Prostate gland (tissue), 2 donors: Measurements from ENCODE around the gene FBXO40. TPM values are rescaled to one million over a fixed set of nuclear protein-coding genes. Genes with fewer than 3 reads are reported as not detected.

Experiments
- DNase-seq: peaks from one replicate; pipeline ENCODE4 v3.0.0-alpha.2; 2019; ENCODE audit warnings: low spot score
- H3K27ac ChIP-seq, 2 donors: fragments of 200-600 bp; sonication (generic); 2 replicates each; pipeline ENCODE4 v1.5.1; 2017 to 2019
- H3K27me3 ChIP-seq: fragments of 200-600 bp; sonication (generic); replicated peaks from 2 replicates; pipeline ENCODE4 v1.5.1; 2019; ENCODE audit not compliant: insufficient read depth
- H3K36me3 ChIP-seq, 2 donors: fragments of 200-600 bp; sonication (generic); 1 replicate in 1 of 2; 2 replicates in 1 of 2; pipeline versions ENCODE4 v1.5.1 to v1.8.1; 2017 to 2019
- H3K4me1 ChIP-seq: fragments of 200-600 bp; sonication (generic); replicated peaks from 2 replicates; pipeline ENCODE4 v1.5.1; 2019
- H3K4me3 ChIP-seq, 2 donors: fragments of 200-600 bp; sonication (generic); 2 replicates each; pipeline ENCODE4 v1.5.1; 2017 to 2019
- H3K9me3 ChIP-seq: fragments of 200-600 bp; sonication (generic); 2 replicates; pipeline ENCODE4 v1.5.1; 2017
- CTCF ChIP-seq, 4 experiments: fragments of 200-600 bp in 2 of 4; fragments of 450-650 bp in 2 of 4; sonication (generic) in 2 of 4; IDR thresholded peaks; 1 replicate in 3 of 4; 2 replicates in 1 of 4; pipeline ENCODE4 v1.5.1; 2016 to 2019; ENCODE audit warnings: antibody characterized with exemption in 4 of 4, mild to moderate bottlenecking in 2 of 4, moderate library complexity in 2 of 4
- POLR2A ChIP-seq: fragments of 450-650 bp; IDR thresholded peaks from one replicate; pipeline ENCODE4 v1.6.1; 2016; ENCODE audit warnings: antibody characterized with exemption, mild to moderate bottlenecking
- POLR2AphosphoS5 ChIP-seq: sonication (generic); formaldehyde crosslinking; IDR thresholded peaks from one replicate; pipeline ENCODE4 v1.6.1; 2017; ENCODE audit warnings: antibody characterized with exemption
- WGBS: methylation state at CpG from one replicate; pipeline ENCODE4 v1.1.5; 2018; 5-methylcytosine and 5-hydroxymethylcytosine counted together
- intact Hi-C: fragments of 100-400 bp; cut with DNase I; formaldehyde crosslinking; loops from one replicate; pipeline ENCODE4 v1.14.2; 2022
- total RNA-seq, 2 donors: library from RNA; depleted of rRNA; stranded (reverse); fragments of >200 nt; gene quantifications; one replicate each; pipeline ENCODE4 v1.1.0, GENCODE V29; 2016

FBXO40 gene
- total RNA-seq, 2 donors from 2014 or later, result 0.18 to 0.68 TPM

GRCh38 chr3:121606106-121606505 lies 12.9 kb downstream of the FBXO40 start:
- Histone ChIP-seq H3K9me3 (no peaks in the 10 kb centered on the region), H3K4me3 (no peak overlapping the region), H3K27ac (no peak overlapping the region), H3K4me1 (no peaks in the 10 kb centered on the region), H3K27me3 (no peaks in the 10 kb centered on the region), H3K36me3 (no peaks in the 10 kb centered on the region)
- 93% methylated on average over 4 of the region's 4 CpGs for WGBS
- intact Hi-C loops, result no loop called here
- no peak for DNase-seq
- TF ChIP-seq POLR2AphosphoS5, result no peak
- no peak for TF ChIP-seq POLR2A
- TF ChIP-seq CTCF (IDR thresholded peaks at IDR 0.05), result no peak

DNA sequence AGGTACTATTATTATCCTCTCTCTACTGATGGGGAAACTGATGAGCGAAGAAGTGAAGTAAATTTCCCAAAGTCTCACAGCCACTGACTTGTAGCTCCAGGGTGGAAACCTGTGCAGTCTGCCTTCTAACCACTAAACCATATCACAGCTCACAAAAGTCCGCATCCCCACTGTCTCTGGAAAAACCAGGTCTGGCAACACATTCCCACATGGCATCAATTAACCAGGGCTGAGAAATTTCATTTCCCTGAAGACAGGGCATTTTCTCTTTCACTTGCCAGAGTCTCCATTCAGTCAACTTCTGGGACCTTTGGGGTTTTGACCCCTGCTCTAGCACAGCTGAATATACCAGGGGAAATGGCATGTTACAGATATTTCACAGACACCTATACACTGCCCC lies 26.5 kb downstream of the FBXO40 start:
- intact Hi-C loops, result no loop called here

DNA sequence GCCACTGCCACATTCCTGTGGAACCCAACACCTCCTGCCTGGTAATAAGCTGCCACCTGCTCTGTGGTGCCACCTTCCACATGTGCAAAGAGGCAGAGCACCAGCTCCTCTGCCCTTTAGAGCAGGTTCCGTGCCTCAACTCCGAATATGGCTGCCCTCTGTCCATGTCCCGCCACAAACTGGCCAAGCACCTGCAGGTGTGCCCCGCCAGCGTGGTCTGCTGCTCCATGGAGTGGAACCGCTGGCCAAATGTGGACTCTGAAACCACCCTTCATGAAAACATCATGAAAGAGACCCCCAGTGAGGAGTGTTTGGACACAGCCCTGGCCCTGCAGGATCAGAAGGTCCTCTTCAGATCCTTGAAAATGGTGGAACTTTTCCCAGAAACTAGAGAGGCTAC lies 28.3 kb downstream of the FBXO40 start:
- intact Hi-C loops, result no loop called here
- Histone ChIP-seq H3K4me1 (no peaks in the 10 kb centered on the region), H3K36me3 (no peaks in the 10 kb centered on the region), H3K27me3 (no peaks in the 10 kb centered on the region), H3K9me3 (no peaks in the 10 kb centered on the region), H3K4me3 (no peak overlapping the region), H3K27ac (no peak overlapping the region)
- TF ChIP-seq POLR2AphosphoS5 (no peak), POLR2A (no peak), CTCF (IDR thresholded peaks at IDR 0.05) (no peak)
- 97% methylated on average over 6 of the region's 6 CpGs for WGBS
- DNase-seq, result no peak

More for the DNA sequence above, 26.5 kb downstream of the FBXO40 start:
- H3K4me3 ChIP-seq, result no peak overlapping the region
- DNase-seq, result no peak
- no peaks in the 10 kb centered on the region for H3K9me3 ChIP-seq
- no peaks in the 10 kb centered on the region for H3K27me3 ChIP-seq
- H3K4me1 ChIP-seq, result no peaks in the 10 kb centered on the region
- TF ChIP-seq CTCF (IDR thresholded peaks at IDR 0.05), result no peak
- TF ChIP-seq POLR2AphosphoS5, result no peak
- no peak for TF ChIP-seq POLR2A
- no peak overlapping the region for H3K27ac ChIP-seq
- 84% methylated on average over 2 of the region's 2 CpGs for WGBS
- H3K36me3 ChIP-seq, result no peaks in the 10 kb centered on the region

DNA sequence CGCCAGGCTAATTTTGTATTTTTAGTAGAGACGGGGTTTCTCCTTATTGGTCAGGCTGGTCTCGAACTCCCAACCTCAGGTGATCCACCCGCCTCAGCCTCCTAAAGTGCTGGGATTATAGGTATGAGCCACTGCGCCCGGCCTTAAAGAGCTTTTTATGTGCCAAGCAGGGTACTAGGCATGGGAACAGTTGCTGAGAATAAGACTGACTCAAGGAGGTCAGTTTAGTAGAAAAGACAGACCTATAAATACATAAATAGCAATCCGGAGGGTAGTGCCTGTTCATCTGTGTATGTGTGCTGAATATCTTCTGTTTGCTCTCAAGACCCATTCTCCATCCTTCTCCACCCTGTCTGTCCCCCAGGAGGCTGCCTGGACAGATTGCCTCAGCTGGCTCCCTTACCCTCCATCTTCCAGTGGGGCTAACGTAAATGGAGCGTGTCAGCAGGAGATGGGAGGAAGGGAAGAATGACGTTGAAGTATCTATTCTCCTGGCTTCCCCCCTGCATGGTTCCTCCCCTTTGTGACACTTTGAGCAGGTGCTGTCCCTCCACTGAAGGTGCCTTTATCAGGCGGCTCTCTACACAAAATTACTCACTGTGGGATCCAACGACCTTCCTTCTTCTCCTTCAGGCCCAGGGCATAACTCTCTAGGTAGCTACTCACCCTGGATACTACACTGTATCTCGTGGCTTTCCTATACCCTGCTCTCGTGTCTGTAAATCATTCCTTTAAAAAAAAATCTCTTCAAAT lies 31.1 kb downstream of the FBXO40 start:
- Histone ChIP-seq H3K27me3 (no peaks in the 10 kb centered on the region), H3K4me3 (no peak overlapping the region), H3K9me3 (no peaks in the 10 kb centered on the region), H3K27ac (no peak overlapping the region), H3K36me3 (no peaks in the 10 kb centered on the region), H3K4me1 (no peaks in the 10 kb centered on the region)
- intact Hi-C loops, result no loop called here
- no peak for DNase-seq
- TF ChIP-seq POLR2A, result no peak
- TF ChIP-seq POLR2AphosphoS5, result no peak
- no peak for TF ChIP-seq CTCF (IDR thresholded peaks at IDR 0.05)
- WGBS, result 66% methylated on average over 14 of the region's 14 CpGs

DNA sequence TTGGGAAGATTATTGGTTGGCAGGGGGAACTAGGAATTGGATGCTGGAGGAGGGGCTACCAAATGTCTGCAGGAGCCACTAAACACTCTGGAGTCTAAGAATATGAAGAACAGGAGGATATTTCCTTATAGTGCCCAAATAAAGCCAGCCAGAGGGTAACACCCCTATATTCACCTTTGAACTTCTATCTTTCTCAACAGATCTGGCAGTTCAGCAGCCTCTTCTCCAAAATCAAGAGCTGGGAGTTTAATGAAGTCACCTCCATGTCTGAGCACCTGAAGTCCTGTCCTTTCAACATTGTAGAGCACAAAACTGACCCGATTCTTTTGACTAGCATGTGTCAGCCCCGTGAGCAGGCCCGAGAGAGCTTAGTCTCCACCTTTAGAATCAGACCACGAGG lies 33.3 kb downstream of the FBXO40 start:
- Histone ChIP-seq H3K27me3 (no peaks in the 10 kb centered on the region), H3K9me3 (no peaks in the 10 kb centered on the region), H3K27ac (no peak overlapping the region), H3K4me3 (no peak overlapping the region), H3K4me1 (no peaks in the 10 kb centered on the region), H3K36me3 (no peaks in the 10 kb centered on the region)
- intact Hi-C loops, result no loop called here
- 95% methylated on average over 4 of the region's 4 CpGs for WGBS
- no peak for TF ChIP-seq POLR2AphosphoS5
- TF ChIP-seq CTCF (IDR thresholded peaks at IDR 0.05), result no peak
- TF ChIP-seq POLR2A, result no peak
- DNase-seq, result no peak
